GM18873 (cell line): ENCODE results near the gene SERTAD2.
A peak's percentile ranks its signal among the peaks of the same experiment; 100 is the strongest.

Experiments used
- ATAC-seq: cut with Tn5 transposase; IDR thresholded peaks from one replicate; pipeline ENCODE4 v1.9.1; 2021; ENCODE audit warnings: mild to moderate bottlenecking, moderate library complexity, moderate number of reproducible peaks; ENCODE audit not compliant: unreplicated experiment, low FRiP score

The SERTAD2 gene

DNA sequence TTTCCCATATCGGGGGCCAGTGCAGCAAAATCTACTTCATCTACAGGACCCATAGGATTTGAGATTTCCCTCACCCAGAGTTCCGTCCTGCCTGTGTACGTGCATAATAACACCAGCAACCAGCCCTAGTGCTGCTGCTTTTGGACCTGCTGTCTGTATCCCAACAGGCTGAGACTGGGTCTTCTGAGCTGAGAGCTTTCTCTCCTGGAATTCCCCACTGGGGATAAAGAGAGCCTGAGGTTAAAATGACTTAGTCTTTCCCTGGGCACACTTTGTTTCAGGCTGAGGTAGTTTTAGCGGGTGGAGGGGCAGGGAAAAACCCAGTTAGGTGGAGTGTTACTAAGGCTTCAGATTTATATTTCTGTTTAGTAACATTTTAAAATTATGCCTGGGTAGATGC, 62.5 kb downstream of the SERTAD2 start:
- no peak for ATAC-seq

- ATAC-seq, result no peak
Observed at GRCh38 chr2:64587561-64587960, 66.2 kb downstream of the SERTAD2 start.

GRCh38 chr2:64586883-64587481, 66.7 kb downstream of the SERTAD2 start:
- ATAC-seq, result no peak

GRCh38 chr2:64586054-64586453, 67.7 kb downstream of the SERTAD2 start:
- no peak for ATAC-seq

- ATAC-seq, result peak; percentile 77
Observed at GRCh38 chr2:64582774-64583340, 70.9 kb downstream of the SERTAD2 start.

GRCh38 chr2:64581777-64582539, 71.8 kb downstream of the SERTAD2 start:
- no peak for ATAC-seq
